ENCODE results near the gene OSBP. TPM values are rescaled to one million over a fixed set of nuclear protein-coding genes. Genes with fewer than 3 reads are reported as not detected.

Gene OSBP
- total RNA-seq, 1 experiment from 2014 or later, result 49.7 TPM

DNA sequence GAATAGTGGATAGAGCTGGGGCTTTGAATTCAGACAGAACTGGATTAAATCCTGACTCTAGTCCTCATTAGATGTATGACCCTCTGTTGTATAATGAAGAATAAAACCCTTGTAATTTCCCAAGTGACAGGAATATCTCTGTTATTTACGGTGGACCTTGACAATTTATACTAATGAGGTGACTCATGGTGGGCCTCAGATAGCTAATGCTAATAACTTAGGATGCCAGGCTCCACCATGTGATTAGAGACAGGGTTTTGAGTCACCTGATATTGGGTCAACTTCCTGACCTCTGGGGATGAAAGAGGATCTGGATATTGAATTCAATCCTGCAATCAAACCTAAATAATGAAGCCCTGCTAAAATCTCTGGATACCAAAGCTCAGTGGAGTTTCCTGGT lies 33.6 kb downstream of the OSBP start:
- H3K27ac ChIP-seq, result no peak overlapping the region
- H3F3A ChIP-seq (ENCODE audit: insufficient read depth, low read depth), result 0 out of 2 replicates have a peak, but pooled peaks cover 5% of the 10 kb centered on the region
- no peak overlapping the region for H3K4me2 ChIP-seq
- DNase-seq, result no peak
- CTCF ChIA-PET, result no interaction called here
- H3K9me2 ChIP-seq (ENCODE audit: insufficient read depth), result no peaks in the 10 kb centered on the region
- intact Hi-C loops (cut with micrococcal nuclease; ENCODE audit: unreplicated experiment), result loop anchor here (5.0 kb wide), 1 partner anchor 65 kb away; no protein-coding TSS in a partner anchor
- H3K4me3 ChIP-seq, result no peak overlapping the region
- POLR2A ChIA-PET (ENCODE audit: unreplicated experiment), result no interaction called here
- no peaks in the 10 kb centered on the region for H3K9me3 ChIP-seq (ENCODE audit: insufficient read depth, low read depth)
- no peak for TF ChIP-seq EZH2 (IDR thresholded peaks at IDR 0.05; ENCODE audit: low read depth)
- TF ChIP-seq, protein P1, sequence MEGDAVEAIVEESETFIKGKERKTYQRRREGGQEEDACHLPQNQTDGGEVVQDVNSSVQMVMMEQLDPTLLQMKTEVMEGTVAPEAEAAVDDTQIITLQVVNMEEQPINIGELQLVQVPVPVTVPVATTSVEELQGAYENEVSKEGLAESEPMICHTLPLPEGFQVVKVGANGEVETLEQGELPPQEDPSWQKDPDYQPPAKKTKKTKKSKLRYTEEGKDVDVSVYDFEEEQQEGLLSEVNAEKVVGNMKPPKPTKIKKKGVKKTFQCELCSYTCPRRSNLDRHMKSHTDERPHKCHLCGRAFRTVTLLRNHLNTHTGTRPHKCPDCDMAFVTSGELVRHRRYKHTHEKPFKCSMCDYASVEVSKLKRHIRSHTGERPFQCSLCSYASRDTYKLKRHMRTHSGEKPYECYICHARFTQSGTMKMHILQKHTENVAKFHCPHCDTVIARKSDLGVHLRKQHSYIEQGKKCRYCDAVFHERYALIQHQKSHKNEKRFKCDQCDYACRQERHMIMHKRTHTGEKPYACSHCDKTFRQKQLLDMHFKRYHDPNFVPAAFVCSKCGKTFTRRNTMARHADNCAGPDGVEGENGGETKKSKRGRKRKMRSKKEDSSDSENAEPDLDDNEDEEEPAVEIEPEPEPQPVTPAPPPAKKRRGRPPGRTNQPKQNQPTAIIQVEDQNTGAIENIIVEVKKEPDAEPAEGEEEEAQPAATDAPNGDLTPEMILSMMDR (conservative IDR thresholded peaks at IDR 0.05), result no peak
- H4K20me1 ChIP-seq (ENCODE audit: insufficient read depth), result no peaks in the 10 kb centered on the region
- no TSS peak for BruUV-seq (replicated peaks)
- H3K27me3 ChIP-seq (ENCODE audit: insufficient read depth, low read depth), result no peaks in the 10 kb centered on the region
- peaks cover 66% of the 10 kb centered on the region for H3K36me3 ChIP-seq (ENCODE audit: low read depth)
- no peaks in the 10 kb centered on the region for H3K4me1 ChIP-seq (replicated peaks; ENCODE audit: insufficient read depth)
- no peaks in the 10 kb centered on the region for H3K79me2 ChIP-seq (ENCODE audit: low read depth)
- no peak overlapping the region for H2AFZ ChIP-seq

DNA sequence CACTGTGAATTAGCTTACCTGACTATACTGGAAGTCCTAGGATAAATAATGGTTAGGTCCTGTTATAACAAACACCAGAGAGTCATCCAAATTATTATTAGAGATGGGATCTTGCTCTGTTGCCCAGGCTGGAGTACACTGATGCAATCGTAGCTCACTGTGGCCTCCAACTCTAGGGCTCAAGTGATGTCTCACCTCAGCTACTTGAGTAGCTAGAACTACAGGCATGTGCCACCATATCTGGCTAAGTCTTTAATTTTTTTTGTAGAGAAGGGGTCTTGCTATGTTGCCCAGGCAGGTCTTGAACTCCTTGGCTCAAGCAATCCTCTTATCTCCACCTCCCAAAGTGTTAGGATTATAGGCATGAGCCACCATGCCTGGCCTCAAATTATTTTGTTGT lies 37.2 kb downstream of the OSBP start:
- Histone ChIP-seq H3K79me2 (ENCODE audit: low read depth) (no peaks in the 10 kb centered on the region), H3K27ac (no peak overlapping the region), H4K20me1 (ENCODE audit: insufficient read depth) (no peaks in the 10 kb centered on the region), H3K9me3 (ENCODE audit: insufficient read depth, low read depth) (no peaks in the 10 kb centered on the region), H3K36me3 (ENCODE audit: low read depth) (peaks cover 60% of the 10 kb centered on the region), H3K9me2 (ENCODE audit: insufficient read depth) (no peaks in the 10 kb centered on the region), H3K4me1 (replicated peaks; ENCODE audit: insufficient read depth) (peaks cover 7% of the 10 kb centered on the region), H2AFZ (no peak overlapping the region), H3K4me3 (no peak overlapping the region), H3F3A (ENCODE audit: insufficient read depth, low read depth) (peaks cover 21% of the 10 kb centered on the region), H3K4me2 (no peak overlapping the region), H3K27me3 (ENCODE audit: insufficient read depth, low read depth) (no peaks in the 10 kb centered on the region)
- POLR2A ChIA-PET (ENCODE audit: unreplicated experiment), result no interaction called here
- DNase-seq, result no peak
- no peak for TF ChIP-seq EZH2 (IDR thresholded peaks at IDR 0.05; ENCODE audit: low read depth)
- TF ChIP-seq, protein P1 (conservative IDR thresholded peaks at IDR 0.05), result no peak
- BruUV-seq (replicated peaks), result no TSS peak
- intact Hi-C loops (cut with micrococcal nuclease; ENCODE audit: unreplicated experiment), result no loop called here
- CTCF ChIA-PET, result interaction anchor here (0.7 kb wide), 1 partner anchor 8 kb away, joined by 5 read pairs; no protein-coding TSS in a partner anchor

DNA sequence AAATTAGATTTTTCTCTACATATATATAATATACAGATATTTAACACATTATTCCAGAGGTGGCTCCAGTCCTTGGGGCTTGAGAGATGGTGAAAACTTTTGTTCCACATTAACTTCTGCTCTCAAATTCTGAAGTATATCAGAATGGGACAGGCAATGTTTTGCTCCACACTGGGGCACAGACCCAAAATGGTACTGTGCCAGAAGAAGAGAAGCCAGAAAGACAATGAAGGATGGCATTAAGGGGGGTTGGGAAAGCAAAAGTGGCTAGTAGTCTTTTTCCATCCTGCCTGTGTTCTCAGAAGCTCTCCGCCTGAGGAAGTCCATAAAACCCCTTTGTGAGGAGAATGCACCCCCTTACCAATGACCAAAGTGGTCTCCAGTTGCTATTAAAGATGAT lies 40.1 kb downstream of the OSBP start:
- Histone ChIP-seq H3K4me3 (no peak overlapping the region), H4K20me1 (ENCODE audit: insufficient read depth) (no peaks in the 10 kb centered on the region), H3K4me1 (replicated peaks; ENCODE audit: insufficient read depth) (peaks cover 16% of the 10 kb centered on the region), H3K9me2 (ENCODE audit: insufficient read depth) (no peaks in the 10 kb centered on the region), H3K9me3 (ENCODE audit: insufficient read depth, low read depth) (no peaks in the 10 kb centered on the region), H3K4me2 (no peak overlapping the region), H3K27ac (no peak overlapping the region), H3K79me2 (ENCODE audit: low read depth) (no peaks in the 10 kb centered on the region), H3K36me3 (ENCODE audit: low read depth) (peaks cover 43% of the 10 kb centered on the region), H2AFZ (no peak overlapping the region), H3F3A (ENCODE audit: insufficient read depth, low read depth) (peaks cover 21% of the 10 kb centered on the region), H3K27me3 (ENCODE audit: insufficient read depth, low read depth) (no peaks in the 10 kb centered on the region)
- no peak for TF ChIP-seq EZH2 (IDR thresholded peaks at IDR 0.05; ENCODE audit: low read depth)
- TF ChIP-seq, protein P1 (conservative IDR thresholded peaks at IDR 0.05), result no peak
- intact Hi-C loops (cut with micrococcal nuclease; ENCODE audit: unreplicated experiment), result no loop called here
- ChIA-PET POLR2A (ENCODE audit: unreplicated experiment) (no interaction called here), CTCF (no interaction called here)
- BruUV-seq (replicated peaks), result no TSS peak
- DNase-seq, result no peak
